Cardiac fibroblast (primary cell): Measurements from ENCODE around the gene KCNK3.

Experiments
- DNase-seq, 2 donors: peaks; one replicate each; pipeline versions ENCODE4 v3.0.0 to v3.0.0-alpha.2; 2010; ENCODE audit warnings: low read depth in 2 of 2
- H3K4me3 ChIP-seq, 2 donors: replicated peaks in 1 of 2; 1 replicate in 1 of 2; 2 replicates in 1 of 2; pipeline ENCODE4 v1.5.1; 2011; ENCODE audit warnings: low read depth in 2 of 2, low read length in 2 of 2, mild to moderate bottlenecking in 2 of 2, moderate library complexity in 1 of 2
- CTCF ChIP-seq: IDR thresholded peaks from one replicate; pipeline ENCODE4 v1.5.1; 2011; ENCODE audit warnings: low read depth, mild to moderate bottlenecking, low read length, inconsistent platforms

The KCNK3 gene

GRCh38 chr2:26706093-26706492 lies 13.6 kb downstream of the KCNK3 start:
- H3K4me3 ChIP-seq = no peak overlapping the region
- TF ChIP-seq CTCF = no peak
- DNase-seq = no peak

- DNase-seq = peak in 1 of 2 donors; percentile 52
- TF ChIP-seq CTCF = no peak
- H3K4me3 ChIP-seq = no peak overlapping the region
Measured at GRCh38 chr2:26706616-26707473, 14.3 kb downstream of the KCNK3 start.

GRCh38 chr2:26707747-26708146 lies 15.2 kb downstream of the KCNK3 start:
- no peak for TF ChIP-seq CTCF
- DNase-seq = no peak
- H3K4me3 ChIP-seq = no peak overlapping the region

- no peak for DNase-seq
- no peak for TF ChIP-seq CTCF
- no peak overlapping the region for H3K4me3 ChIP-seq
Measured at GRCh38 chr2:26708457-26708856, 15.9 kb downstream of the KCNK3 start.

- TF ChIP-seq CTCF = no peak
- H3K4me3 ChIP-seq = no peak overlapping the region
- DNase-seq = no peak
Measured at GRCh38 chr2:26709323-26710110, 17.0 kb downstream of the KCNK3 start.

- no peak for DNase-seq
- TF ChIP-seq CTCF = no peak
- H3K4me3 ChIP-seq = no peak overlapping the region
Measured at GRCh38 chr2:26710145-26710544, 17.6 kb downstream of the KCNK3 start.
